Activated CD4-positive, CD25-positive, alpha-beta regulatory T cell (primary cell): Measurements from ENCODE around the gene ACSL4.
"Not testable (repeated sequence)": the region's sequence is repeated elsewhere in the genome, so short reads cannot be mapped to it uniquely, and the experiment has no call there.

ENCODE experiments used
- DNase-seq, 4 experiments: peaks; one replicate each; lab custom pipeline; 2025; lab: John Stamatoyannopoulos, UW

The ACSL4 gene

DNA sequence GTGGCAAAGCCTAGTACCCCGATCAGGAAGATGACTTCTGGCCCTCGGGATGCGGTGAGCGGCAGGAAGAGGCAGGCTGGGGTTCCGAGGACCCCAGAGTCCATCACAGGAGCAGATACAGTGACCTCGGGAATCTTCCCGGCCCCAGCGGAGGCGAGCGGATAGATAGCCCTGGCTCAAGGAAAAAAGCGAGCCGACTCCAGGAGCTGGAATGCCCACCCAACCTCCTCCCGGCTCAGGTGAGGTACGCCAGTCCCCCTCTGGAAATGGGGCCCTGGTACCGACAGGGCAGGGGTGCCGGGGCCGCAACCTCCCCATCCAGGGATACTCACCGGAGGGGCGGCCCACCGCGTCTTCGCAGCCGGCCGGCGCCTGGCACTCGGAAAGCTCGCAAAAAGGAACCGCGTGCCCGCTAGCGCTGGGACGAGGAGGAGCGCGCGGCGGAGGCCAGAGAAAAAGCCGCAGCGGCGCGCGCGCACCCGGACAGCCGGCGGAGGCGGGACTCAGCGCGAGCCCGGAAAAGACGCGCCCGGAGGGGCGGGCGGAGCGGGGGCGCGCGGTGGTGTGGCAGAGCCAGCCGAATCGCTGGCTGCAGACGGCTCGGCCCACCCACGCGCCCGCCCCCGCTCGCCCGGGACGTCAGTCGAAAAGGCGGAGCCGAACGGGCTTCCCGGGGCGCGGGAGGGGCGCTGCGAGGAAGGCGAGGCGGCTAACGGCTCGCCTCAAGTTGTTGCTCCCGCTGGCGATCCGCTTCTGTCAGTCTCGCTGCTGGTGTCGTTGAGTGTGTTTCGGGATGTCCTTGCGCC lies at the start of gene ACSL4:
TSS of gene ACSL4 (minus strand) at position 451 of the 806 bp plus-strand sequence. CDS start 49,894 bp downstream, outside the sequence.
- peak; percentile 69 to 79 (median 73) for DNase-seq

- DNase-seq: no peak
These were observed 44.7 kb upstream of the ACSL4 start for GRCh38 chrX:109777749-109778148.

GRCh38 chrX:109776986-109777385 lies 43.9 kb upstream of the ACSL4 start:
- DNase-seq: no peak

GRCh38 chrX:109776432-109776831 lies 43.4 kb upstream of the ACSL4 start:
- DNase-seq: no peak

GRCh38 chrX:109775386-109775785 lies 42.3 kb upstream of the ACSL4 start:
- DNase-seq: no peak

DNA sequence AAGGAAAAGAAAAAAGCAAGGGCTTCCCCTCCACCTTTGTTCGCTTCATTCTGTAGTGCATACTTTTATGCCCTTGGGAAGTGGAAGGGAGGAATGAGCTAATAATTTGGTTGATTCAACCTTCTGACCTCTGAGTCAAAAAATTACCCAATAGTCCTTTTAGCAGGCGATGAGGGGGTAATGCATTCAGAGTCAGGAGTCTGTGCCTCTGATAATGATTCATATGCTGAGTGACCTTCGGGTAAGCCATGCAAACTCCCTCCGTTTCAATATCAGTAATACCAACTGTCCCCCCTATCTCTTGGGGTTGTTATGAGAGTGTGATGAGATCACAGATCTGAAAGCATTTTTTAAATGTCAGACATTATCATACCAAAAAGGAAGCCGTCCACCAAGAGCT lies 41.6 kb upstream of the ACSL4 start:
- no peak for DNase-seq

- no peak for DNase-seq
These were observed 41.1 kb upstream of the ACSL4 start for GRCh38 chrX:109774136-109774535.

DNA sequence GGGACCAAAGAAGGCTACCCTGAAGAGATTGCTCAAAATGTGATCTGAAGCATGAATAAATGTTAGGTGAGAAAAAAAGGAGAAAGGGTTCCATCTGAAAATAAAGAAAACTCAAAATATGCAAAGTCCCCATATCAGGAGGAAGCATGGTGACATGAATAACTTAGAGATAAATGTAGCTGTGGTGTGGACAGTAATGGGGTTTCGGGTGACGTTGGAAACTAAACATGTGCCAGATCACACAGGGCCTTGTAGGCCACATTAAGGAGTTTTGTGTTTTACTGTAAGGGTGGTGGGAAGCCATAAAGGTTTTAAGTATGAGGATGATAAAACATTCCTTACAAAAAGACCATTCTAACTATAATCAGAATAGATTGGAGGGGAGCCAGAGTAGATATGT lies 40.3 kb upstream of the ACSL4 start:
- DNase-seq: no peak

- DNase-seq: no peak
These were observed 37.7 kb upstream of the ACSL4 start for GRCh38 chrX:109770780-109771179.

GRCh38 chrX:109760922-109761250 lies 27.8 kb upstream of the ACSL4 start:
- DNase-seq: no peak

DNA sequence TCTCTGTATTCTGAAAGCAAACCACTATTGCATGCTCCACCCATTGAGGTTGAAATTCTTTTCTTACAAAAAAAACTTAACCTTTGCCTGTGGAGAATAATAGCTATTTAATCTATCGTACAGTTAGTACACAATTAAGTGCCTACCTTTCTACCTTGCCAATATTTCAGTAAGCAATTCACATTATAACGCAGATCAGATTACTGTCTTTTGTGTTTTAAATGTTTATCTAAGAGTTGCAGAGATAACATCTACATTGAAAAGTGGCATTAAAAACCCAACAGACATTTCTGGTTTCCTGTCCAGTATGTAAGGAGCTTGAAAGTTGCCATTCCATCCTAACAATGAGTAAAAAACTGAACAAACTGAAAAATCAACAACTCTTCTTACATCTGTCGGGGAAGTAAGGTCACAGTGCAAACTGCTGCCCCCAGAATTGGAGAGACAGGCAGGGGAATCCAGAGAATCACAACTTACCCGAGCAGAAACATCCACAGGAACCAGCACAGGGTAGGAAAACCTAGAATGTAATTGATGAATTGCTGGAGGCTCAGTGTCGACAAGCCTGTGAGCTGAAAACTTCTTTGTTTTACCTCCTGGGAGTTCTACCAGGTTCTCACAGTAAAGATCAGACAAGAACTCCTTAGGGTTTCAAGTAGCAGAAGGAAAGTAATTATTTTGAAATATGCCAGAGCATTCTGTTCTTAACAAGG lies 27.3 kb upstream of the ACSL4 start:
- no peak for DNase-seq

DNA sequence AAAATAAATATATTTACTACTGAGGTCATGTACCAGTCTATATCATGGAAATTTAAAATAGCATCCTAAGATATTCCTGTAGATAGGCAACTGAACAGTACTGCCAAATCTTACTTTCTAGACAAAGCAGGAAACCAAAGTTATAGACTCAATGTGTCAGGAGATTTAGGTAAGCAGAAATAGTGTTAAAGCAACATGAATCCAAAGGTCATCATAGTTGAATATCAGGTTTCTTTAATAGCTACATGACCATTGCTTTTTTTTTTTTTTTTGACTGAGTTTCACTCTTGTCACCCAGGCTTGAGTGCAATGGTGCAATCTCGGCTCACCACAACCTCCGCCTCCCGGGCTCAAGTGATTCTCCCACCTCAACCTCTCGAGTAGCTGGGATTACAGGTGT lies 20.2 kb upstream of the ACSL4 start:
- DNase-seq: no peak

DNA sequence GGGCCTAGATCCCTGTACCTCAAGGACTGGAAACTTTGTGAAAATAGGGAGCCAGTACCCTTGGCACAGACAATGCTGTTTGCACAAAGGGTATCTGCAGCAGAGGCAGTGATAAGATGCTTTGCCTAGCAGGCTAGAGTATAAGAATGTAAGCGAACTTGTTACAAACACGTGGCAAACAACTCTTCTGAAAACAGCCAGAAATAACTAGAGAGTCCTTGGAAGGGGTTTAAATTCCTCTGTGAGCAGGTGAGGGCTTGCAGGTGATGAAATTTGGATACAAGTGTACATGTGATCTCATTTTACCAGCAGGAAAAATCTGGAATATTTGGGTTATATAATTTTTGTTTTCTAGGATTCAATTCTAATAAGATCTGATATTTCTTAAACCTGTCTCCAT lies 18.6 kb upstream of the ACSL4 start:
- DNase-seq: no peak

GRCh38 chrX:109749207-109749606 lies 16.1 kb upstream of the ACSL4 start:
- DNase-seq: no peak

DNA sequence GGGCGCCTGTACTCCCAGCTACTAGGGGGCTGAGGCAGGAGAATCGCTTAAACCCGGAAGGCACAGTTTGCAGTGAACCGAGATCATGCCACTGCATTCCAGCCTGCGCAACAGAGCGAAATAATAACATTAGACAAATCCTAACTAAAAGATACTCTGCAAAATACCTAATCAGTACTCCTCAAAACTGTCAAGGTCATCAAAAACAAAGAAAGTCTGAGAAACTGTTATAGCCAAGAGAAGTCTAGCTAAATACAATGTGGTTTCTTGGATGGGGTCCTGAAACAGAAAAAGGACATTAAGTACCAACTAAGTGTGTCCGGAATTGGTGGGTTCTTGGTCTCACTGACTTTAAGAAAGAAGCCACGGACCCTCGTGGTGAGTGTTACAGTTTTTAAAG lies 14.6 kb upstream of the ACSL4 start:
- DNase-seq: no peak

GRCh38 chrX:109742722-109743121 lies 9.7 kb upstream of the ACSL4 start:
- no peak for DNase-seq

DNA sequence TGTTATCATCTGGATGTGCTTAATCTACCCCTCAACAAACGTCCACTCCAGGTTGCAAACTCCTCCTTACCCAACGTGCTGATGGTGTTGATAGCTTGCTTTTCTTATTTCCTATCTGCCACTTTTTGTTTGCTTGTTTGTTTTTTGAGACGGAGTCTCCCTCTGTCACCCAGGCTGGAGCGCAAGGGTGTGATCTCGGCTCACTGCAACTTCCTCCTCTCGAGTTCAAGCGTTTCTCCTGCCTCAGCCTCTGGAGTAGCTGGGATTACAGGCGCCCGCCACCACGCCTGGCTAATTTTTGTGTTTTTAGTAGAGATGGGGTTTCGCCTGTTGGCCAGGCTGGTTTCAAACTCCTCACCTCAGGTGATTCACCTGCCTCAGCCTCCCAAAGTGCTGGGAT lies 7.8 kb upstream of the ACSL4 start:
- not testable (repeated sequence) for DNase-seq

DNA sequence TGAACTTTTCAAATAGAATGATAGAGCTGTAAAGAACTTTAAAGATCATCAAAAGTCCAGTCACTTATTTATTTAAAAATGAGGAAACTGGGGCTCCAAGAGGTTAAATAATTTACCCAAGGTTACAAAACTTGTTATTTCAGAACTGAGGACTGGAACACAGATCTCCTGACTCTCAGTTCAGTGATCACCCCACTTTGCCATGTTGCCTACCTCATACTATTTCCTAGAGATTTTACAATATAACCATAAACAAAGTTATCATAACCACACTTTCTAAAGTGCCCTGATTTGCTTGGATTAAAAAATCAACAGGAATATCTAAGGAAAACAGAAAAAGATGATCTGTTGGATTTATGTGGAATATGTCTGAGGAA lies 7.4 kb upstream of the ACSL4 start:
- no peak for DNase-seq

DNA sequence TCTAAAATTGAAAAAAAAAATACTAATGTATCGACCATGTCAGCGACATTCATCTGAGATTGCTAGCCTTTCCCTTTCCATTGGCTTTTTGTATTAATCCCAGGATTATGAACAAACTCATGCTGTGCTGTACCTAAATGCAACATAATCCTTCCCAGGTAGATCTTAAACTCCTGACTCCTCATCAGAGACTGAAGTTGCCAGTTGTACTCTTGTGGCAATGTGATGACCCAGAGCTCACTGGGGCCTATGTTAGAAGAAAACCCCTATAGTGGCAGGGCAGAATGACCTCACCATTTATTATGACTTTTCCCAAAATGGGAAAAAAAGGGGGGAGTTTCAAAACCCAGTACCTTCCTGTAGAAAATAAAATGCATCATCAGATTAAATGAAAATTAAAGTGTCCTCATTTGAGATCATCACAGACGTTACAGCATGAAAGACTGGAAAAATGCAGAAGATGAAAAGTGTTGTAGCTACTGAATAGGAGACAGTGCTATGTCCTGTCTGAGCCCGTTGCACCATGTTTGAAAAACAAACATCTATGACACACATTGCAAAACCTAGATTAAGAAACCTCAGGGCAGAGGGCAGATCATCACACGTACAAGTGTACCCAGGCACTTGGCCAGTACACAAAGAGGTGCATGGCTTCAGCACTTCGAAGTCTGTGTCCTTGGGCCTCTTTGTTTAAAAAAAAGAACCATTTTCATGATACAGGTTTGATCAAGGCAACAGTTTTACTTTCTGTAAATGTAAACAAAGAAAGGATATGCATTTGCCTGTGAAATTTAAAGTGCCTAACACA lies 6.8 kb upstream of the ACSL4 start:
- DNase-seq: no peak

GRCh38 chrX:109735202-109735744 lies 2.2 kb upstream of the ACSL4 start:
- DNase-seq: no peak

DNA sequence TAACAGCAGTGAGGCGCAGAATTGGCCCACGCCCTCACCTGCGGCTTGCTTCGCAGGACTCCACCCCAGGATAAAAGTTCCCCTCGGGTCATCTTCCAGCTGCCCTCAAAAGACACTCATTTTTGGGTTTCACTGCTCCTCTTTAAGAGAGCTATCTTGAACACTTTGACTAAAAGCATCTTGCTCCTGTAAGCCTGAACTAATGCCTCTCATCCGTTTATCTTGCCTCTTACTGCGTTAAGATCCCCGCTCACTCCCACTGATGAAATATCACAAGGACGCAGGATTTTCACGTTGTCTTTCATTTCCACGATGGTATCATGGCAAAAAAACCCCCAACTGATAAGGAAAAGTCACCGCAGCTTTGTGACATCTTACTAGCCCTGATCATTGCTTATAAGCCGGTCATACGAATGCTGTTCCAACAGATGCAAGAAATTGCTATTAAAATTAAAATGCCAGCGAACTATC lies 591 bp upstream of the ACSL4 start:
- DNase-seq: no peak

DNA sequence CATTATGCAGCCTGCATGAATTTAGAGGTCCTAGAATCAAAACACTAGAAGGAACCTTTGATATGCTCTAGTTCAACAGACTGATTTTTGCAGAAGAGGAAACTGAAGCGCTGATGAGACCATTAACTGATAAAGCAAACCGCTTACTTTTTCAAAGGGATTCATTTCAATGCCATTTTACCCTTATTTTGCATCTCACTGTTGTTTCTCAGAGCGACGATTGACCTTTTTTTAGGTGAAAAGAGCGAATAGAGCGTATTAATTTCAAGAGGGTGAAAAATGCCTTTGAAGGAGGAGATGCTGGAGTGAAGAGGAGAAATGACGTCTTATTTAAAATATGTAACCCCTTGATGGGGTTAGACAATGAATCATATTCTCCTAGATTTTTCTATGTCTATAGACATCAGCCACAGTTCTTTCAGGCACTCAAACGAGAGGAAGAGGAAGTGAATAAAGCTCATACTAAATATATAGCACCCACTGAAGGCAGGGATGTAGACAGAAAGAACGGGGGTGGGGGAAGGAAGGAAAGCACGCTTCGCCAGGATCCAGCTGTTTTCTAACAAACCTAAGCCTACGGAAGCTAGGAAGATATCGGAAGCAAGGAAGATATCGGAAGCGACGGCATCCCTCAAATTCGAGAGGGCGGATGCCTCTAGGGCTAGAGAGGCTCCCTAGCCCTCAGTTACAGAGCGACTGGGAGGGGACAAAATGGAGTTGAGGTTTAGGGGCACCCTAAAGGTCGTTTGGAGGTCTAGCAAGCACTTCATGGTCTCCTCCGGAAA lies 848 bp downstream of the ACSL4 start:
- DNase-seq: peak in 1 of 4 experiments; percentile 2
